ENCODE data around the gene LANCL2.

The LANCL2 gene

DNA sequence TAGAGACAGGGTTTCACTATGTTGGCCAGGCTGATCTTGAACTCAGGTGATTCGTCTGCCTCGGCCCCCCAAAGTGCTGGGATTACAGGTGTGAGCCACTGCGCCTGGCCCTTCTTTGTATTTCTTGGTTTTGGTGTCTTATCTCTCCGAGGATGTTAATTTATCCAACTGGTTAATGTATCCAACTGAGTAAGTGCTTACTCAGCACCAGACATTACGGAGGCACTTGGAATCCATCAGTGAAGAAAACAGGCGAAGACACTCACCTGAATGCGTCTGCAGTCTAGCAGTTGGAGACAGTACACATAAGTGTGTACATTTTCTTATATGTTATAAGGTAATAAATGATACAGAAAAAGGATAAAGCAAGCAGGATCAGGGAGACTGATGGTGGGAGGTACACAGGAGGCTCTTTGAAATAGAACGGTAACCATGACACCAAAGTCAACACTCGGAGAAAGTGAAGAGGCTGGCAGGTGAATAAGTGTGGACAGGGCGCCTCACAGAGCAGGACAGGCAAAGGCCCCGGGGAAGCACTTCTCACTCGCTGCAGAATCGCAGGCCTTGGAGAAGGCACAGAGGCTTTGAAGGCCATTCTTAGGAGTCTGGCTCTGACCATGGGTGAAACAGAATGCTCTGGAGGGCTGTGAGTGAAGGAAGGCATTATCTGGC lies 73.1 kb downstream of the LANCL2 start:
- no peak for DNase-seq (ENCODE audit: low spot score)

- no peak for DNase-seq (ENCODE audit: low spot score)
Measured at GRCh38 chr7:55438757-55439525, 73.8 kb downstream of the LANCL2 start.

DNA sequence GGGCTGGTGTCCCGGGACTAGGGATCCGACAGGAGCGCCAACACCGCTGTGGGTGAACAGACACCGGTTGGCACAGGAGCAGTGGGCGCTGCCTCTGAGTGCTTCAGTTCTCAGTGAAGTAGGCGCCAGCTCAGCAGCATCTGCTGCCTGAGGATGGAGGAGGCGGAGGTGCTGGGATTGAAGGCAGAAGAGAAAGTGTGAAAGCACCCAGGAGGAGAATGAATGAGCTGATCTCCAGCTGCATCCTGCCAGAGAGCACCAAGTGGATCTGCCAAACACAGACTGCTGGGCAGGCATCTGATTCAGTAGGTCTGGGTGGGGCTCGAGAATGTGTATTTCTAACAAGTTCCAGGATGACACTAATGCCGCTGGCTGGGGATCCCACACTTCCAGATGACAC lies 74.5 kb downstream of the LANCL2 start:
- DNase-seq (ENCODE audit: low spot score) = no peak

DNA sequence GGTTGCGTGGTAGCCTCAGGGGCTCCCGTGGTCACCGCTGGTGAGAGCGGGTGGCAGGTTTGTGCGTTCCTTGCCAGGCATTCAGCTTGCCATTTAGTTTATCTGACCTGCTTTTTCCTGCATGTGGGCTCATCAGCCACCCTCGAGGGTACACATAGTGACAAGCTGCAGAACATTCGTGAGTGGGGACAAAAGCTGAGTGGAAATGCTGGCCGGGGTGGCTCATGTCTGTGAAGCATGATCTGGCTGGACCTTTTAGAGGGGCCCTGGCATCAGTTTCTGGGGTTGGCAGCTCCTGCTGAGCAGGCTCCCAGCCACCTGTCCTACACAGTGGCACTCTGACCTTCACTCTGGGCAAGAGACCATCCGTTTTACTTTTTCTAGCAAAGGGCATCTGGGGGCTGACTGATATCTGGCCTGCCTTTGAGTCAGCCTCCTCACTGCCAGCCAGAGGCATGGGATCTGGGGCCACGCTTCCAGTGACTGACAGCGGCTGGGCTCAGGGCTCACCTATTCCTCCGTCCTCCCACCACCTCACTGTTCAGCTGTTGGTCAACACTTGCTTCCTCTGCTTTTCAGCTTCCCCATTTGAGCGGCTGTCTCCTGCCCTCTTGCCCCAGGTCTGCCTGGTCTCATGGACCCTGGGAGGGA lies 75.0 kb downstream of the LANCL2 start:
- no peak for DNase-seq (ENCODE audit: low spot score)

GRCh38 chr7:55441002-55441401 lies 75.9 kb downstream of the LANCL2 start:
- DNase-seq (ENCODE audit: low spot score) = no peak

DNA sequence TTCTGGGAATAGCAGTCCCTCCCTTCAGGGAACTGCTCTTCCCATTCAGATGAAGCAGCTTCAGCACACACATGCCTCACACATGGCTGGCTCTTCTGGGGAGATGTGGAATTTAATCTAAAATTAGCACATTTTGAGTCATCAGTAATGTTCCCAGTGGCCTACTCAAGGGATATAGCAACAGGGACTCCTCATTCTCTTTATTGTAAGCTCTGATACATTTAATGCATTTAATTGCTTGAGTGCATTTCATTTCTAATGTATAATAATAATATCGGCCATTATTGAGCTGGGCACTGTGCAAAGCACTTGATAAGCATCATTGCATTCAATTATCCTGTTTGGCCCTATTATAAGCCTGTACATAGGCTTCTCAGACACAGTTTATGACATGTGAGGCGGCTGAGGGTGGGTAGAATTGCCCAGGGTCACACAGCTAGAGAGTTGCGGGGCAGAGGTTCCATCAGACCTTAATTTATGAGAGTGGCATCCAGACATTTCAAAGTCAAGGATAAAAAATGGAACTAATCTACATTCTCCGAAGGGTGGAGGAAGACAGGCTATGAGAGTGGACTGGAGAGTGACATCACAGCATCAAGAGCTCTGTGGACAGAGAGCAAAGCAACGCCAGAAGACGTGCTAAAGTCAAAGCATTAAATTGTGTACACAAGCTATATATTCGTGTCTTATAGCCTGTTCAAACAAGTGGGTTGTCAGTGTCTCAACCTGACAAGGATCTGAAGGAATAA lies 76.8 kb downstream of the LANCL2 start:
- no peak for DNase-seq (ENCODE audit: low spot score)

- DNase-seq (ENCODE audit: low spot score) = no peak
Measured at GRCh38 chr7:55444786-55445185, 79.6 kb downstream of the LANCL2 start.

DNA sequence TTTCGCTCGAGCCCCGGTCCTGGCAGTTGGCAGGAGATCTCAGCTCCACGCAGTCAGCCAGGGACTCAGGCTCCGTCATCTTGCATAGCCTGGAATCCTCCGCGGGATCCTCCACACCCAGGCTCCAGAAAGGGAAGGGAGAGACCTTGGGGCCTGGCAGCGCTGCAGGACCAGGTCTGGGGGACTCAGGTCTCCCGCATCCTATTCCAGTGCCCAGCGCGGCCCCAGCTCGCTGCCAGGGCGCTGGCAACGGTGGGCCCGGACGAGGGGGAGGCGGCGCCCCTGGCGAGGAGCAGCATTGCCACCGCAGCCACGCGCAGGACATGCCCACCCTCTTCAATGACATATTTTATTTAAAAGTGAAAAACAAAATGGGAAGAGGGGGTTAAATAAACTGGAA lies 83.4 kb downstream of the LANCL2 start:
- DNase-seq (ENCODE audit: low spot score) = no peak

GRCh38 chr7:55449205-55449991 lies 84.3 kb downstream of the LANCL2 start:
- no peak for DNase-seq (ENCODE audit: low spot score)

- no peak for DNase-seq (ENCODE audit: low spot score)
Measured at GRCh38 chr7:55449992-55450535, 84.9 kb downstream of the LANCL2 start.

DNA sequence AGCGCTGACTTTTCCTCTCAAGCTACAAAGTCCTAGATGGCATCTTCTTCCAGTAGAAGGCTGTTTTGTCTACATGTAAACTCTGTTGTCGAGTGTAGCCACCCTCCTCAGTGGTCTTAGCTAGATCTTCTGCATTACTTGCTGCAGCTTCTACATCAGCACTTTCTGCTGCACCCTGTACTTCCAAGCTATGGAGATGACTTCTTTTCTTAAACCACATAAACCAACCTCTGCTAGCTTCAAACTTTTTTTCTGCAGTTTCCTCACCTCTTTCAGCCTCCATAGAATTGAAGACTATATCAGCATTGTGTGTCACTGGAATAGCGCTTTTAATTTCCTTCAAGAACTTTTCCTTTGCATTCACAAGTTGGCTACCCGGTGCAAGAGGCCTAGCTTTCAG lies 87.8 kb downstream of the LANCL2 start:
- DNase-seq (ENCODE audit: low spot score) = no peak

DNA sequence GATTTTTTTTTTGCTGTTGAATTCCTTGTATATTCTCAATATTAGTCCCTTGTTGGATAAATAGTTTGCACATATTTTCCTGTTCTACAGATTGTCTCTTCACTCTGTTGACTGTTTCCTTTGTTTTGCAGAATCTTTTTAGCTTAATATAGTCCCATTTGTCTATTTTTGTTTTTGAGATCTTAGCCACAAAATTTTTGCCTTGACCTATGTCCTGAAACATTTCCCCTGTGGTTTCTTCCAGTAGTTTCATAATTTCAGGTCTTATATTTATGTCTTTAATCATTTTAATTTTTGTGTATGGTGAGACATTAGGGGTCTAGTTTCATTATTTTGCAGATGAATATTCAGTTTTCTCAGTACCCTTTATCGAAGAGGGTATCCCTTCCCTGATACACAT lies 92.7 kb downstream of the LANCL2 start:
- DNase-seq (ENCODE audit: low spot score) = no peak

DNA sequence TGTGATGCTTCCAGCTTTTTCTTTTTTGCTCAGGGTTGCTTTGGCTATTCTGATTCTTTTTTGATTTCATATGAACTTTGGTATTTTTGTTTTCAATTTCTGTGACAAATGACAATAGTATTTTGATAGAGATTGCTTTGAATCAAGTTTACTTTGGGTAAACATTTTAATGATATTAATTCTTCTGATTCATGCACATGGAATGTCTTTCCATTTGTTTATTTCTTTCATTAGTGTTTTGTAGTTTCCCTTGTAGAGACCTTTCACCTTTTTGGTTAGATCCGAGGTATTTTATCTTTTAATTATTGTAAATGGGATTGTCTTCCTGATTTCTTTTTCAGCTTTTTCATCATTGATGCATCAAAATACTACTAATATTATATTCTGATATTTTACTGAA lies 93.2 kb downstream of the LANCL2 start:
- DNase-seq (ENCODE audit: low spot score) = no peak

- DNase-seq (ENCODE audit: low spot score) = no peak
Measured at GRCh38 chr7:55463686-55464262, 98.6 kb downstream of the LANCL2 start.

DNA sequence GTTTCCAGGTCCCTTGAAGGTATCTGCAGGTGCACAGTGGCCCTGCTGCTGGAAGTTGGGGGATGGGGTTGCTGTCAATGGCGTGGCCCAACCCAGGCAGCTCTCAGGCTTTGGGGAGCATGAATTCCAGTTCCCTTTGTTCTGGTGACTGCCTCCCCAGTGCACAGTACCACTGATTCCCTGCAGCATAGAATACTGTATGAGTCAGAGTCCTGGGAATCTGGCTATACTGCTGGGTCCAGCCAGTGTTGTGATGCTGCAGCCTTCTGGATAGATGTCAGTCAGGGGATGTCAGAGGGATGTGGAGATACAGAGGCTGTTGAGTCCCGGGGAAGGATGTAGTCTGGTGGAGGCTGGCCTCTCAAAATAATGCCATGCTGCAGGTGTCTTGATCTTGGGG lies 99.3 kb downstream of the LANCL2 start:
- no peak for DNase-seq (ENCODE audit: low spot score)

DNA sequence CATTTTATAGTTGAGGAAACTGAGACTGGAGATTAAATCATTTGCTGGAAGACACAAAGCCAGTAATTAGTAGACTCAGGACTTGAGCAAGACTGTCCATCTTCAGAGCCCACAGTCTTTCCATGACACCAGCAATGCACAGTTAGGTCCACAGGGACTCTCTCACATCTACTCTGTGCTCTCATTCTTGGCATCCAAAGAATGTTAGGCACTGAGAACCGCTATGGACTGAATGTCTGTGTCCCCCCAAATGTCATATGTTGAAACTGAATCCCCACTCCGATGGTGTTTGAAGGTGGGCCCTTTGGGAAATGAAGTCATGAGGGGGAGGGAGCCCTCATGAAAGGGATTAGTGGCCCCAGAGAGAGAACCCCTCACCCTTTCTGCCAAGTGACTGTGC lies 100.6 kb downstream of the LANCL2 start:
- no peak for DNase-seq (ENCODE audit: low spot score)

GRCh38 chr7:55467047-55467593 lies 102.0 kb downstream of the LANCL2 start:
- no peak for DNase-seq (ENCODE audit: low spot score)

- DNase-seq (ENCODE audit: low spot score) = no peak
Measured at GRCh38 chr7:55468495-55468894, 103.4 kb downstream of the LANCL2 start.

GRCh38 chr7:55469271-55469681 lies 104.1 kb downstream of the LANCL2 start:
- DNase-seq (ENCODE audit: low spot score) = no peak

DNA sequence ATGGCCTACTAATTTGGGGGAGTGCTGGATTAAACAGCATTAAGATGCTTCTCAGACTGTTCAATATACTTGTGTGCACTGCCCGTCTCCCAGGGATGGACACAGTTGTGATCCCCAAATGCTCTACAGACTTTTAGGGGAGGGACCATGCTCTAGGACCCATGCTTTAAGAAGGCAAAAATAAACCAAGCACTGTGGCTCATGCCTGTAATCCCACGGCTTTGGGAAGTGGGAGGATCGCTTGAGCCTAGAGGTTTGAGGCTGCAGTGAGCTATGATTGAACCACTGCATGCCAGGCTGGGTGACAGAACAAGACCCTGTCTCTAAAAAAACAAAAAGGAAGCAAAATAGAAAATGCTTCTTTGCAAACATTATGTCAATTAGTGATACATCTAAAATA lies 104.6 kb downstream of the LANCL2 start:
- DNase-seq (ENCODE audit: low spot score) = no peak

- DNase-seq (ENCODE audit: low spot score) = no peak
Measured at GRCh38 chr7:55470261-55470660, 105.1 kb downstream of the LANCL2 start.
